ENCODE results near the gene TXNDC11. TPM values are rescaled to one million over a fixed set of nuclear protein-coding genes. Genes with fewer than 3 reads are reported as not detected.

Gene TXNDC11
- total RNA-seq, 1 experiment from 2014 or later = 11.1 TPM

DNA sequence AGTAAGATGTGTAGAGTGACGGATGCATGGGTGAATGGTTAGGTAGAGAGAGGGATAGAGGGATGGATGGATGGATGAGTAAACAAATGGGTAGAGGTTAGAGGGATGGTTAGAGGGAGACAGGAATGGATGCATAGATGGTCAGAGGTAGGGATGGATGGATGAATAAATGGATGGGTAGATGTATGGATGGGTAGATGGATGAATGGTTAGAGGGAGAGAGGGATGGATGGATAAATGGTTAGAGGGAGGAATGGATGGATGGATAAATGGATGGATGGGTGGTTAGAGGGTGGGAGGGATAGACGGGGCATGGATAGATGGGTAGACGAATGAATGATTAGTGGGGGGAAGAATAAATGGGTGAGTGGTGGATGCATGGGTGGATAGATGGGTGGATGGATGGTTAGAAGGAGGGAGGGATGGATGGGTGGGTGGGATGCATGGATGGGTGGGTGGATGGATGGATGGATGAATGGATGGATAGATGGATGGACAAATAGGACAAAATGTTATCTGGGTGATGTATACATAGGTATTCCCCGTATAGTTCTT is 103.6 kb downstream of the TXNDC11 start:
- ChIA-PET POLR2A (no interaction called here), CTCF (interaction anchor here (1.0 kb wide), 1 partner anchor 21 kb away, joined by 3 read pairs; no protein-coding TSS in a partner anchor)
- Mint-ChIP-seq H3K4me3 (no peak overlapping the region), H3K27me3 (ENCODE audit: low read depth) (peaks cover 12% of the 10 kb centered on the region), H3K4me1 (peaks cover 33% of the 10 kb centered on the region), H3K27ac (no peak overlapping the region), H3K36me3 (no peaks in the 10 kb centered on the region), H3K9me3 (no peaks in the 10 kb centered on the region)
- TF ChIP-seq, protein P1, sequence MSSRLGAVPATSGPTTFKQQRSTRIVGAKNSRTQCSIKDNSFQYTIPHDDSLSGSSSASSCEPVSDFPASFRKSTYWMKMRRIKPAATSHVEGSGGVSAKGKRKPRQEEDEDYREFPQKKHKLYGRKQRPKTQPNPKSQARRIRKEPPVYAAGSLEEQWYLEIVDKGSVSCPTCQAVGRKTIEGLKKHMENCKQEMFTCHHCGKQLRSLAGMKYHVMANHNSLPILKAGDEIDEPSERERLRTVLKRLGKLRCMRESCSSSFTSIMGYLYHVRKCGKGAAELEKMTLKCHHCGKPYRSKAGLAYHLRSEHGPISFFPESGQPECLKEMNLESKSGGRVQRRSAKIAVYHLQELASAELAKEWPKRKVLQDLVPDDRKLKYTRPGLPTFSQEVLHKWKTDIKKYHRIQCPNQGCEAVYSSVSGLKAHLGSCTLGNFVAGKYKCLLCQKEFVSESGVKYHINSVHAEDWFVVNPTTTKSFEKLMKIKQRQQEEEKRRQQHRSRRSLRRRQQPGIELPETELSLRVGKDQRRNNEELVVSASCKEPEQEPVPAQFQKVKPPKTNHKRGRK (CRISPR knock-in tag; IDR thresholded peaks at IDR 0.05; ENCODE audit: borderline replicate concordance) = no peak
- no peak for DNase-seq (ENCODE audit: low spot score)
- no peak for ATAC-seq

DNA sequence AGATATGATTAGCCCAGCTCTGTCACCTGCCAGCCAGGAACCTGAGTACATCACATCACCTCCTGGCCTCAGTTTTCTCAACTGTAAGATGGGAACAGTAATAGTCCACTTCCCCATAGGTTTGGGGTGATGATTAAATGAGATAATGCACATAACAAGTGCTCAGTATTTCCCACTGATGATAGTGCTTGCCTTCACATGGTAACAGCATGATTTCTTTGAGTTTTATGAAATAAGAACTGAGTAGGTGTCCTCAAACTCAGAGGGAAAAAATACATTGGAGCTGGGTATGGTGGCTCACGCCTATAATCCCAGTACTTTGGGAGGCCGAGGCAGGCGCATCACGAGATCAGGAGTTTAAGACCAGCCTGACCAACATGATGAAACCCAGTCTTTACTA is 104.5 kb downstream of the TXNDC11 start:
- Mint-ChIP-seq H3K27ac (no peak overlapping the region), H3K4me3 (no peak overlapping the region), H3K4me1 (peaks cover 33% of the 10 kb centered on the region), H3K36me3 (no peaks in the 10 kb centered on the region), H3K27me3 (ENCODE audit: low read depth) (peaks cover 12% of the 10 kb centered on the region), H3K9me3 (no peaks in the 10 kb centered on the region)
- TF ChIP-seq, protein P2, sequence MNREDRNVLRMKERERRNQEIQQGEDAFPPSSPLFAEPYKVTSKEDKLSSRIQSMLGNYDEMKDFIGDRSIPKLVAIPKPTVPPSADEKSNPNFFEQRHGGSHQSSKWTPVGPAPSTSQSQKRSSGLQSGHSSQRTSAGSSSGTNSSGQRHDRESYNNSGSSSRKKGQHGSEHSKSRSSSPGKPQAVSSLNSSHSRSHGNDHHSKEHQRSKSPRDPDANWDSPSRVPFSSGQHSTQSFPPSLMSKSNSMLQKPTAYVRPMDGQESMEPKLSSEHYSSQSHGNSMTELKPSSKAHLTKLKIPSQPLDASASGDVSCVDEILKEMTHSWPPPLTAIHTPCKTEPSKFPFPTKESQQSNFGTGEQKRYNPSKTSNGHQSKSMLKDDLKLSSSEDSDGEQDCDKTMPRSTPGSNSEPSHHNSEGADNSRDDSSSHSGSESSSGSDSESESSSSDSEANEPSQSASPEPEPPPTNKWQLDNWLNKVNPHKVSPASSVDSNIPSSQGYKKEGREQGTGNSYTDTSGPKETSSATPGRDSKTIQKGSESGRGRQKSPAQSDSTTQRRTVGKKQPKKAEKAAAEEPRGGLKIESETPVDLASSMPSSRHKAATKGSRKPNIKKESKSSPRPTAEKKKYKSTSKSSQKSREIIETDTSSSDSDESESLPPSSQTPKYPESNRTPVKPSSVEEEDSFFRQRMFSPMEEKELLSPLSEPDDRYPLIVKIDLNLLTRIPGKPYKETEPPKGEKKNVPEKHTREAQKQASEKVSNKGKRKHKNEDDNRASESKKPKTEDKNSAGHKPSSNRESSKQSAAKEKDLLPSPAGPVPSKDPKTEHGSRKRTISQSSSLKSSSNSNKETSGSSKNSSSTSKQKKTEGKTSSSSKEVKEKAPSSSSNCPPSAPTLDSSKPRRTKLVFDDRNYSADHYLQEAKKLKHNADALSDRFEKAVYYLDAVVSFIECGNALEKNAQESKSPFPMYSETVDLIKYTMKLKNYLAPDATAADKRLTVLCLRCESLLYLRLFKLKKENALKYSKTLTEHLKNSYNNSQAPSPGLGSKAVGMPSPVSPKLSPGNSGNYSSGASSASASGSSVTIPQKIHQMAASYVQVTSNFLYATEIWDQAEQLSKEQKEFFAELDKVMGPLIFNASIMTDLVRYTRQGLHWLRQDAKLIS (CRISPR knock-in tag; IDR thresholded peaks at IDR 0.05; ENCODE audit: borderline replicate concordance) = no peak
- TF ChIP-seq, protein P3, sequence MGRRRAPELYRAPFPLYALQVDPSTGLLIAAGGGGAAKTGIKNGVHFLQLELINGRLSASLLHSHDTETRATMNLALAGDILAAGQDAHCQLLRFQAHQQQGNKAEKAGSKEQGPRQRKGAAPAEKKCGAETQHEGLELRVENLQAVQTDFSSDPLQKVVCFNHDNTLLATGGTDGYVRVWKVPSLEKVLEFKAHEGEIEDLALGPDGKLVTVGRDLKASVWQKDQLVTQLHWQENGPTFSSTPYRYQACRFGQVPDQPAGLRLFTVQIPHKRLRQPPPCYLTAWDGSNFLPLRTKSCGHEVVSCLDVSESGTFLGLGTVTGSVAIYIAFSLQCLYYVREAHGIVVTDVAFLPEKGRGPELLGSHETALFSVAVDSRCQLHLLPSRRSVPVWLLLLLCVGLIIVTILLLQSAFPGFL (CRISPR knock-in tag; IDR thresholded peaks at IDR 0.05; ENCODE audit: borderline replicate concordance) = no peak
- TF ChIP-seq TCF7 (CRISPR knock-in tag; IDR thresholded peaks at IDR 0.05; ENCODE audit: low read depth) (no peak), ZNF138 (CRISPR knock-in tag; conservative IDR thresholded peaks at IDR 0.05) (no peak), RORB (CRISPR knock-in tag; IDR thresholded peaks at IDR 0.05) (no peak), ZNF232 (CRISPR knock-in tag; IDR thresholded peaks at IDR 0.05) (no peak), EMX1 (CRISPR knock-in tag; IDR thresholded peaks at IDR 0.05) (no peak), ZNF317 (CRISPR knock-in tag; IDR thresholded peaks at IDR 0.05; ENCODE audit: borderline replicate concordance, low read depth) (no peak), GRHL2 (CRISPR knock-in tag; IDR thresholded peaks at IDR 0.05; ENCODE audit: insufficient replicate concordance, severe bottlenecking) (no peak), SOX15 (CRISPR knock-in tag; IDR thresholded peaks at IDR 0.05) (no peak), ZNF423 (CRISPR knock-in tag; IDR thresholded peaks at IDR 0.05) (no peak), TEAD1 (CRISPR knock-in tag; IDR thresholded peaks at IDR 0.05) (no peak), SMAD3 (CRISPR knock-in tag; IDR thresholded peaks at IDR 0.05; ENCODE audit: borderline replicate concordance) (no peak), MYBL2 (CRISPR knock-in tag; IDR thresholded peaks at IDR 0.05) (no peak)
- TF ChIP-seq, protein P4, sequence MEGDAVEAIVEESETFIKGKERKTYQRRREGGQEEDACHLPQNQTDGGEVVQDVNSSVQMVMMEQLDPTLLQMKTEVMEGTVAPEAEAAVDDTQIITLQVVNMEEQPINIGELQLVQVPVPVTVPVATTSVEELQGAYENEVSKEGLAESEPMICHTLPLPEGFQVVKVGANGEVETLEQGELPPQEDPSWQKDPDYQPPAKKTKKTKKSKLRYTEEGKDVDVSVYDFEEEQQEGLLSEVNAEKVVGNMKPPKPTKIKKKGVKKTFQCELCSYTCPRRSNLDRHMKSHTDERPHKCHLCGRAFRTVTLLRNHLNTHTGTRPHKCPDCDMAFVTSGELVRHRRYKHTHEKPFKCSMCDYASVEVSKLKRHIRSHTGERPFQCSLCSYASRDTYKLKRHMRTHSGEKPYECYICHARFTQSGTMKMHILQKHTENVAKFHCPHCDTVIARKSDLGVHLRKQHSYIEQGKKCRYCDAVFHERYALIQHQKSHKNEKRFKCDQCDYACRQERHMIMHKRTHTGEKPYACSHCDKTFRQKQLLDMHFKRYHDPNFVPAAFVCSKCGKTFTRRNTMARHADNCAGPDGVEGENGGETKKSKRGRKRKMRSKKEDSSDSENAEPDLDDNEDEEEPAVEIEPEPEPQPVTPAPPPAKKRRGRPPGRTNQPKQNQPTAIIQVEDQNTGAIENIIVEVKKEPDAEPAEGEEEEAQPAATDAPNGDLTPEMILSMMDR (IDR thresholded peaks at IDR 0.05) = no peak
- TF ChIP-seq, protein P5, sequence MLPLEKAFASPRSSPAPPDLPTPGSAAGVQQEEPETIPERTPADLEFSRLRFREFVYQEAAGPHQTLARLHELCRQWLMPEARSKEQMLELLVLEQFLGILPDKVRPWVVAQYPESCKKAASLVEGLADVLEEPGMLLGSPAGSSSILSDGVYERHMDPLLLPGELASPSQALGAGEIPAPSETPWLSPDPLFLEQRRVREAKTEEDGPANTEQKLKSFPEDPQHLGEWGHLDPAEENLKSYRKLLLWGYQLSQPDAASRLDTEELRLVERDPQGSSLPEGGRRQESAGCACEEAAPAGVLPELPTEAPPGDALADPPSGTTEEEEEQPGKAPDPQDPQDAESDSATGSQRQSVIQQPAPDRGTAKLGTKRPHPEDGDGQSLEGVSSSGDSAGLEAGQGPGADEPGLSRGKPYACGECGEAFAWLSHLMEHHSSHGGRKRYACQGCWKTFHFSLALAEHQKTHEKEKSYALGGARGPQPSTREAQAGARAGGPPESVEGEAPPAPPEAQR (CRISPR knock-in tag; IDR thresholded peaks at IDR 0.05) = no peak
- TF ChIP-seq, protein P6, sequence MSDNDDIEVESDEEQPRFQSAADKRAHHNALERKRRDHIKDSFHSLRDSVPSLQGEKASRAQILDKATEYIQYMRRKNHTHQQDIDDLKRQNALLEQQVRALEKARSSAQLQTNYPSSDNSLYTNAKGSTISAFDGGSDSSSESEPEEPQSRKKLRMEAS (CRISPR knock-in tag; IDR thresholded peaks at IDR 0.05) = no peak
- TF ChIP-seq, protein P7, sequence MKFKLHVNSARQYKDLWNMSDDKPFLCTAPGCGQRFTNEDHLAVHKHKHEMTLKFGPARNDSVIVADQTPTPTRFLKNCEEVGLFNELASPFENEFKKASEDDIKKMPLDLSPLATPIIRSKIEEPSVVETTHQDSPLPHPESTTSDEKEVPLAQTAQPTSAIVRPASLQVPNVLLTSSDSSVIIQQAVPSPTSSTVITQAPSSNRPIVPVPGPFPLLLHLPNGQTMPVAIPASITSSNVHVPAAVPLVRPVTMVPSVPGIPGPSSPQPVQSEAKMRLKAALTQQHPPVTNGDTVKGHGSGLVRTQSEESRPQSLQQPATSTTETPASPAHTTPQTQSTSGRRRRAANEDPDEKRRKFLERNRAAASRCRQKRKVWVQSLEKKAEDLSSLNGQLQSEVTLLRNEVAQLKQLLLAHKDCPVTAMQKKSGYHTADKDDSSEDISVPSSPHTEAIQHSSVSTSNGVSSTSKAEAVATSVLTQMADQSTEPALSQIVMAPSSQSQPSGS (CRISPR knock-in tag; IDR thresholded peaks at IDR 0.05; ENCODE audit: borderline replicate concordance, low read depth) = no peak
- TF ChIP-seq, protein P8, sequence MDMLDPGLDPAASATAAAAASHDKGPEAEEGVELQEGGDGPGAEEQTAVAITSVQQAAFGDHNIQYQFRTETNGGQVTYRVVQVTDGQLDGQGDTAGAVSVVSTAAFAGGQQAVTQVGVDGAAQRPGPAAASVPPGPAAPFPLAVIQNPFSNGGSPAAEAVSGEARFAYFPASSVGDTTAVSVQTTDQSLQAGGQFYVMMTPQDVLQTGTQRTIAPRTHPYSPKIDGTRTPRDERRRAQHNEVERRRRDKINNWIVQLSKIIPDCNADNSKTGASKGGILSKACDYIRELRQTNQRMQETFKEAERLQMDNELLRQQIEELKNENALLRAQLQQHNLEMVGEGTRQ (CRISPR knock-in tag; IDR thresholded peaks at IDR 0.05) = no peak
- DNase-seq (ENCODE audit: low spot score) = no peak
- CTCF ChIA-PET = interaction anchor here (1.0 to 3.7 kb wide), 3 partner anchors 22 to 231 kb away, joined by 3 to 28 read pairs (median 5); no protein-coding TSS in a partner anchor
- POLR2A ChIA-PET = interaction anchor here (2.7 kb wide), 1 partner anchor 51 kb away, joined by 10 read pairs; the partner anchor contains the start of gene LITAF
- ATAC-seq = no peak
